ENCODE measurements around the gene TLX1.
A peak's percentile ranks its signal among the peaks of the same experiment; 100 is the strongest.

Gene TLX1

DNA sequence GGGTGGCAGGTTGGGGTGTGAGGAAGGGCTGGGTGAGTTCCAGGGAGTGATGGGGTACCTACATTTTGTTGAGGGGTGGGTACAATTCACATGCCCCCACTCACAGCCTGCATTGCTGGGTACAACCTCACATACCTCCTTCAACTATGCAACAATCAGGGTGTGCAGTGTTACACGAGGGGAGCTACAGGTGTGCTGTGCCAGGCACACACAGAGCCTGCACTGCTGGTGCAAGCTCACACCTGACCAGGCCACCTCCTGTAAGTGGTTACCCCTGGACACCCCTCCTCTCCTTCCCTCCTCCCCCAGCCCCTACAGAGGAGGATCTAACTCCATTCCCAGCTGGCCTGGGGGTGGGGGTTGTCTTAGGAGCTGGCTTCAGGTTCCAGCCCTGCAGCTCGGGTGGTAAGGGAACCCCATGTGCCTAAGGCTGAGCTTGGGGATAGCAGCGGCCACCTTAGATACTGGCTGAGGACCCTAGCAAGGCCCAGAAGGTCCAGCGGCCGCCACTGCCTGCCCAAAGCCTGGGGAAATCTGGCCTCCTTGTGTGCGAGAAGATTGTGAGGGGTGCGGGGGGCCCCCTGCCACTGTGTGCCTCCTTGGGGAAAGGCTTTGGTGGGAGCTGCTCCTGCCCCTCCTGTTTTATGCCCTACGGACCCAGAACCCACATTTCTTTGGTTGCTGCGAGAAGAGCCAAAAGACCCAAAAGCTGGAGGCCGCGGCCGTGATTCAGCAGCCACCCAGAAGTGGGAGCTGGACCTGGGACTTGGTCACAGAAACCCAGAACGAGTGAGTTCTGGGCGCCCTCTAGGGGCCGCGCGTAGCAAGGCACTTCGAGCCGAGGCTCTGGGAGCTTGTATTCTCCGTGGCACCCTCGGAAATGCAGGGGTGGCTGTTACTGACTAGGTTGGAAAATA, 10.8 kb downstream of the TLX1 start:
- POLR2A ChIA-PET: interaction anchor here (0.6 to 1.9 kb wide), 11 partner anchors 11 to 730 kb away, joined by 3 to 31 read pairs (median 4); partner anchors contain the start of gene TLX1
- H3K36me3 ChIP-seq (ENCODE audit: control insufficient read depth in 2 of 2, insufficient read depth in 1 of 2, low read length in 2 of 2): no peaks in the 10 kb centered on the region
- H3K27ac ChIP-seq (ENCODE audit: extremely low read depth, low read depth, low read length): no peak overlapping the region
- CTCF ChIA-PET: interaction anchor here (0.5 to 19.6 kb wide), 44 partner anchors 9 to 344 kb away, joined by 3 to 506 read pairs (median 6); partner anchors contain the start of genes LZTS2, PDZD7, SFXN3 and TLX1
- H3K4me3 ChIP-seq (ENCODE audit: low read depth, low read length): no peak overlapping the region
- H3K9me3 ChIP-seq (ENCODE audit: control insufficient read depth, insufficient read depth, low read depth, low read length): no peaks in the 10 kb centered on the region
- no peaks in the 10 kb centered on the region for H3K4me1 ChIP-seq (ENCODE audit: control insufficient read depth, insufficient read depth, low read length)
- TF ChIP-seq ZNF175 (tag by site-specific recombination; IDR thresholded peaks at IDR 0.05) (no peak), ZNF19 (tag by site-specific recombination; IDR thresholded peaks at IDR 0.05; ENCODE audit: low read depth) (no peak), ZNF585B (tag by site-specific recombination; IDR thresholded peaks at IDR 0.05) (no peak), ZNF558 (tag by site-specific recombination; IDR thresholded peaks at IDR 0.05) (no peak), ZNF596 (tag by site-specific recombination; IDR thresholded peaks at IDR 0.05) (no peak), ZNF830 (tag by site-specific recombination; IDR thresholded peaks at IDR 0.05; ENCODE audit: low read depth) (no peak), YY1 (tag by site-specific recombination; IDR thresholded peaks at IDR 0.05) (peak; percentile 72), ZBTB17 (tag by site-specific recombination; IDR thresholded peaks at IDR 0.05) (peak; percentile 18; the same call in 1 of the 2 replicates), ZEB2 (tag by site-specific recombination; IDR thresholded peaks at IDR 0.05) (no peak), ZNF660 (tag by site-specific recombination; IDR thresholded peaks at IDR 0.05) (peak; percentile 86), ZNF132 (tag by site-specific recombination; IDR thresholded peaks at IDR 0.05; ENCODE audit: borderline replicate concordance) (no peak), ZNF335 (tag by site-specific recombination; conservative IDR thresholded peaks at IDR 0.05) (peak; percentile 96), ZNF114 (tag by site-specific recombination; IDR thresholded peaks at IDR 0.05) (no peak), MZF1 (tag by site-specific recombination; IDR thresholded peaks at IDR 0.05; ENCODE audit: borderline replicate concordance) (no peak), HOXD13 (CRISPR knock-in tag; IDR thresholded peaks at IDR 0.05; ENCODE audit: borderline replicate concordance) (no peak), BCL6B (tag by site-specific recombination; IDR thresholded peaks at IDR 0.05) (no peak), ZNF654 (tag by site-specific recombination; IDR thresholded peaks at IDR 0.05; ENCODE audit: low read depth) (peak; percentile 89), KLF16 (tag by site-specific recombination; IDR thresholded peaks at IDR 0.05) (no peak), REPIN1 (tag by site-specific recombination; IDR thresholded peaks at IDR 0.05; ENCODE audit: low read depth) (no peak), ZSCAN23 (tag by site-specific recombination; IDR thresholded peaks at IDR 0.05) (no peak), ZNF2 (tag by site-specific recombination; IDR thresholded peaks at IDR 0.05) (0 out of 2 replicates have a peak, but pooled peaks have one; percentile 20), SCRT1 (tag by site-specific recombination; IDR thresholded peaks at IDR 0.05; ENCODE audit: borderline replicate concordance) (peak; percentile 84), IKZF3 (tag by site-specific recombination; IDR thresholded peaks at IDR 0.05) (no peak), ZNF501 (tag by site-specific recombination; IDR thresholded peaks at IDR 0.05) (no peak), RBAK (tag by site-specific recombination; IDR thresholded peaks at IDR 0.05) (no peak), ZNF530 (tag by site-specific recombination; IDR thresholded peaks at IDR 0.05; ENCODE audit: low read depth) (no peak), SP3 (tag by site-specific recombination; IDR thresholded peaks at IDR 0.05) (peak; percentile 37; the same call in 1 of the 2 replicates), ZNF561 (tag by site-specific recombination; IDR thresholded peaks at IDR 0.05; ENCODE audit: borderline replicate concordance) (no peak), ZBTB26 (tag by site-specific recombination; optimal IDR thresholded peaks at IDR 0.05) (no peak), ZSCAN30 (tag by site-specific recombination; IDR thresholded peaks at IDR 0.05) (peak; percentile 85), GLIS2 (tag by site-specific recombination; IDR thresholded peaks at IDR 0.05) (peak; percentile 47; the same call in 1 of the 2 replicates)
- TF ChIP-seq, protein P1, sequence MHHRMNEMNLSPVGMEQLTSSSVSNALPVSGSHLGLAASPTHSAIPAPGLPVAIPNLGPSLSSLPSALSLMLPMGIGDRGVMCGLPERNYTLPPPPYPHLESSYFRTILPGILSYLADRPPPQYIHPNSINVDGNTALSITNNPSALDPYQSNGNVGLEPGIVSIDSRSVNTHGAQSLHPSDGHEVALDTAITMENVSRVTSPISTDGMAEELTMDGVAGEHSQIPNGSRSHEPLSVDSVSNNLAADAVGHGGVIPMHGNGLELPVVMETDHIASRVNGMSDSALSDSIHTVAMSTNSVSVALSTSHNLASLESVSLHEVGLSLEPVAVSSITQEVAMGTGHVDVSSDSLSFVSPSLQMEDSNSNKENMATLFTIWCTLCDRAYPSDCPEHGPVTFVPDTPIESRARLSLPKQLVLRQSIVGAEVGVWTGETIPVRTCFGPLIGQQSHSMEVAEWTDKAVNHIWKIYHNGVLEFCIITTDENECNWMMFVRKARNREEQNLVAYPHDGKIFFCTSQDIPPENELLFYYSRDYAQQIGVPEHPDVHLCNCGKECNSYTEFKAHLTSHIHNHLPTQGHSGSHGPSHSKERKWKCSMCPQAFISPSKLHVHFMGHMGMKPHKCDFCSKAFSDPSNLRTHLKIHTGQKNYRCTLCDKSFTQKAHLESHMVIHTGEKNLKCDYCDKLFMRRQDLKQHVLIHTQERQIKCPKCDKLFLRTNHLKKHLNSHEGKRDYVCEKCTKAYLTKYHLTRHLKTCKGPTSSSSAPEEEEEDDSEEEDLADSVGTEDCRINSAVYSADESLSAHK (tag by site-specific recombination; IDR thresholded peaks at IDR 0.05): no peak
- TF ChIP-seq, protein P2, sequence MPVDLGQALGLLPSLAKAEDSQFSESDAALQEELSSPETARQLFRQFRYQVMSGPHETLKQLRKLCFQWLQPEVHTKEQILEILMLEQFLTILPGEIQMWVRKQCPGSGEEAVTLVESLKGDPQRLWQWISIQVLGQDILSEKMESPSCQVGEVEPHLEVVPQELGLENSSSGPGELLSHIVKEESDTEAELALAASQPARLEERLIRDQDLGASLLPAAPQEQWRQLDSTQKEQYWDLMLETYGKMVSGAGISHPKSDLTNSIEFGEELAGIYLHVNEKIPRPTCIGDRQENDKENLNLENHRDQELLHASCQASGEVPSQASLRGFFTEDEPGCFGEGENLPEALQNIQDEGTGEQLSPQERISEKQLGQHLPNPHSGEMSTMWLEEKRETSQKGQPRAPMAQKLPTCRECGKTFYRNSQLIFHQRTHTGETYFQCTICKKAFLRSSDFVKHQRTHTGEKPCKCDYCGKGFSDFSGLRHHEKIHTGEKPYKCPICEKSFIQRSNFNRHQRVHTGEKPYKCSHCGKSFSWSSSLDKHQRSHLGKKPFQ (tag by site-specific recombination; IDR thresholded peaks at IDR 0.05): no peak
